ENCODE results near the gene XIRP1.
"Not testable (repeated sequence)": the region's sequence is repeated elsewhere in the genome, so short reads cannot be mapped to it uniquely, and the experiment has no call there.

Gene XIRP1, protein sequence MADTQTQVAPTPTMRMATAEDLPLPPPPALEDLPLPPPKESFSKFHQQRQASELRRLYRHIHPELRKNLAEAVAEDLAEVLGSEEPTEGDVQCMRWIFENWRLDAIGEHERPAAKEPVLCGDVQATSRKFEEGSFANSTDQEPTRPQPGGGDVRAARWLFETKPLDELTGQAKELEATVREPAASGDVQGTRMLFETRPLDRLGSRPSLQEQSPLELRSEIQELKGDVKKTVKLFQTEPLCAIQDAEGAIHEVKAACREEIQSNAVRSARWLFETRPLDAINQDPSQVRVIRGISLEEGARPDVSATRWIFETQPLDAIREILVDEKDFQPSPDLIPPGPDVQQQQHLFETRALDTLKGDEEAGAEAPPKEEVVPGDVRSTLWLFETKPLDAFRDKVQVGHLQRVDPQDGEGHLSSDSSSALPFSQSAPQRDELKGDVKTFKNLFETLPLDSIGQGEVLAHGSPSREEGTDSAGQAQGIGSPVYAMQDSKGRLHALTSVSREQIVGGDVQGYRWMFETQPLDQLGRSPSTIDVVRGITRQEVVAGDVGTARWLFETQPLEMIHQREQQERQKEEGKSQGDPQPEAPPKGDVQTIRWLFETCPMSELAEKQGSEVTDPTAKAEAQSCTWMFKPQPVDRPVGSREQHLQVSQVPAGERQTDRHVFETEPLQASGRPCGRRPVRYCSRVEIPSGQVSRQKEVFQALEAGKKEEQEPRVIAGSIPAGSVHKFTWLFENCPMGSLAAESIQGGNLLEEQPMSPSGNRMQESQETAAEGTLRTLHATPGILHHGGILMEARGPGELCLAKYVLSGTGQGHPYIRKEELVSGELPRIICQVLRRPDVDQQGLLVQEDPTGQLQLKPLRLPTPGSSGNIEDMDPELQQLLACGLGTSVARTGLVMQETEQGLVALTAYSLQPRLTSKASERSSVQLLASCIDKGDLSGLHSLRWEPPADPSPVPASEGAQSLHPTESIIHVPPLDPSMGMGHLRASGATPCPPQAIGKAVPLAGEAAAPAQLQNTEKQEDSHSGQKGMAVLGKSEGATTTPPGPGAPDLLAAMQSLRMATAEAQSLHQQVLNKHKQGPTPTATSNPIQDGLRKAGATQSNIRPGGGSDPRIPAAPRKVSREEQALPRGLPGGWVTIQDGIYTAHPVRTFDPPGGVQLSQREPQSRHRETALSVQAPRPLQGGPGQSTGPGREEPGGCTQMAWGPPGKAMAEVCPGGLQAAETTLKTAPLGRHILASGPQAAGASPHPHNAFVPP (N-terminal part only)

DNA sequence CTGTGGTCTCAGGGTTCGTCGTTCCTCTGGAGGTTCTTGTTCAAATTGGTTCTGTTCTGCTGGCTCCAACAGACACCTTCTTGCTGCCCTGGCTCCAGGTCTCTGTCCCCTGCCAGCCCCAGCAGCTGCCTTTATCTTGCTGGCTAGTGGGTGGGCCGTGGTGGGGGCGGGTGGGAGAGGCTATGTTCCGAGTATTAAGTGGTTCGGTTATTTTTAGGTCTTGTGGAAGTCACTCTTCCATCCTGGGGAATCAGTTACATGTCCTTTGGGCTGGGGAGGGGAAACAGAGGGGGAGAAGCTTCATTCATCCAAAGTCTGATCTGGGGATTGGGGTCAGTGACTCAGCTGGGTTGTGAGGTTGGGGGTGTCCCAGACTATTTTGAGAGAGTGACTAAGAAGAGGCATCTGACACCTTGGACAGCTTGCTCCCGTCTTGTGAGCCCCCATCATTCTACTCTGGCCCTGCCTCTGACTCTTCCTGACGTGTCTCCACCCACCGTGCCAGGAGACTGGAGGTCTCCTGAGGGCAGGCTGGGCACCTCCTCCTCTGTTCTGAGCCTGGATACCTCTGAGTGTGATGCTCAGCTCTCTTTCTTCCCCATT lies at the start of gene XIRP1:
Gene XIRP1 (minus strand): TSS at position 106 of the 603 bp plus-strand sequence. CDS start 3,150 bp downstream, outside the sequence.
- DNase-seq: no peak

GRCh38 chr3:39241561-39241960 lies 49.2 kb upstream of the XIRP1 start:
- no peak for DNase-seq

DNA sequence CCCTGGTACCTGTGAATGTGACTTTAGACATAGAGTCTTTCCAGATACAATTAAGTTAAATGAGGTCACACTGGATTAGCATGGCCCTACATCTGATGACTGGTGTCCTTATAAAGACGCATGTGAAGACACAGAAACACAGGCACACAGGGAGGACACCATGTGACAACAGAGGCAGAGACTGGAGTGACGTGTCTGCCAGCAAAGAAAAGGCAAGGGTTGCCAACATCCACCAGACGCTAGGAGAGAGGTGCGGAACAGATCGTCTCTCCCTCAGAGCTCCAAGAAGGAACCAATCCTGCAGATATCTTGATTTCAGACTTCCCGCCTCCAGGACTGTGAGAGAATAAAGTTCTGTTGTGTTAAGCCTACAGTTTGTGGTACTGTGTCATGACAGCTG lies 44.6 kb upstream of the XIRP1 start:
- DNase-seq: no peak

- no peak for DNase-seq
Measured at GRCh38 chr3:39234651-39235050, 42.3 kb upstream of the XIRP1 start.

GRCh38 chr3:39232859-39233258 lies 40.5 kb upstream of the XIRP1 start:
- DNase-seq: no peak

DNA sequence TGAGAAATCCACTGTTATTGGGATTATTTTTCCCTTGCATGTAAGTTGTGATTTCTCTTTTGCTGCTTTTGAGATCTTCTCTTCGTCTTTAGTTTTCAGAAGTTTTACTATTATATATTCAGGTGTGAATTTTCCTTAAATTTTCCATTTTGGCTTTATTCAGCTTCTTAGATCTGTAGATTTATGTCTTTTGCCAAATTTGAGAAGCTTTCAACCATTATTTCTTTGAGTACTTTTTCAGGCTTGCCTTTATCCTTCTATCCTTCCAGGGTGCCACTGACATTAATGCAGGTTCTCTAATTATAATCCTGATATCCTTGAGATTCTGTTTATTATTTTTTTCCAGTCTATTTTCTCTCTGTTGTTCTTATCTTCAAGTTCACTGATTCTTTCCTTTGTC lies 38.1 kb upstream of the XIRP1 start:
- DNase-seq: no peak

- no peak for DNase-seq
Measured at GRCh38 chr3:39228496-39228895, 36.1 kb upstream of the XIRP1 start.

DNA sequence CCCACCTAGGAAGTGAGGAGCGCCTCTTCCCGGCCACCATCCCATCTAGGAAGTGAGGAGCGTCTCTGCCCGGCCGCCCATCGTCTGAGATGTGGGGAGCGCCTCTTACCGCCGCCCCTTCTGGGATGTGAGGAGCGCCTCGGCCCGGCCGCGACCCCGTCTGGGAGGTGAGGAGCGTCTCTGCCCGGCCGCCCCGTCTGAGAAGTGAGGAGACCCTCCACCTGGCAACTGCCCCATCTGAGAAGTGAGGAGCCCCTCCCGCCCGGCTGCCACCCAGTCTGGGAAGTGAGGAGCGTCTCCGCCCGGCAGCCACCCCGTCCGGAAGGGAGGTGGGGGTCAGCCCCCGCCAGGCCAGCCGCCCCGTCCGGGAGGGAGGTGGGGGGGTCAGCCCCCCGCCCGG lies 35.2 kb upstream of the XIRP1 start:
- DNase-seq: not testable (repeated sequence)

GRCh38 chr3:39226106-39226741 lies 33.8 kb upstream of the XIRP1 start:
- no peak for DNase-seq

GRCh38 chr3:39224288-39224687 lies 31.9 kb upstream of the XIRP1 start:
- no peak for DNase-seq

DNA sequence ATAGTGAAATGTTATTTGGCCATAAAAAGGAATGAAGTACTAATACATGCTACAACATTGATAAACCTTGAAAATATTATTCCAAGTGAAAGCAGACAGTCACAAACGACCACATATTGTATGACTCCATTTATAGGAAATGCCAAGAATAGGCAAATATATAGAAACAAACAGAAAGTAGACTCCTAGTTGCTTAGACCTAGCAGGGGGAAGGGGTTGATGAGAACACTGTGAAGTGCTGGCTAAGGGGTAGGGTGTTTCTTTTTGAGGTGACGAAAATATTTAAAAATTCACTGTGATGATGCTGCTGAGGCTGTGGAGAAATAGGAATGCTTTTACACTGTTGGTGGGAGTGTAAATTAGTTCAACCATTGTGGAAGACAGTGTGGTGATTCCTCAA lies 30.5 kb upstream of the XIRP1 start:
- no peak for DNase-seq

DNA sequence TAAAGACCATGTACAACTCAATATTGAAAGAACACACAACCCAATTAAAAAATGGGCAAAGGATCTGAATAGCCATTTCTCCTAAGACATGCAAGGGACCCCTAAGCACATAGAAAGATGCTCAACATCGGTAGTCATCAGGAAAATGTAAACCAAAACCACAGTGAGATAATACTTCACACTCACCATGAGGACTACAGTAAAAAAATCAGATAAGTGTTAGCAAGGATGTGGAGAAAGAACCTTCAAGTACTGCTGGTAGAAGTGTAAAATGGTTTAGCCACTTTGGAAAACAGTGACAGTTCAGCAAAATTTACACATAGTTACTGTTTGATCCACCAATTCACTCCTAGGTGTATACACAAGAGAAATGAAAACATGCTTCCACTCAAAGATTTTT lies 30.1 kb upstream of the XIRP1 start:
- DNase-seq: no peak

- DNase-seq: no peak
Measured at GRCh38 chr3:39221141-39221530, 28.7 kb upstream of the XIRP1 start.

- no peak for DNase-seq
Measured at GRCh38 chr3:39220407-39221140, 28.2 kb upstream of the XIRP1 start.

GRCh38 chr3:39219702-39220101 lies 27.3 kb upstream of the XIRP1 start:
- DNase-seq: no peak

DNA sequence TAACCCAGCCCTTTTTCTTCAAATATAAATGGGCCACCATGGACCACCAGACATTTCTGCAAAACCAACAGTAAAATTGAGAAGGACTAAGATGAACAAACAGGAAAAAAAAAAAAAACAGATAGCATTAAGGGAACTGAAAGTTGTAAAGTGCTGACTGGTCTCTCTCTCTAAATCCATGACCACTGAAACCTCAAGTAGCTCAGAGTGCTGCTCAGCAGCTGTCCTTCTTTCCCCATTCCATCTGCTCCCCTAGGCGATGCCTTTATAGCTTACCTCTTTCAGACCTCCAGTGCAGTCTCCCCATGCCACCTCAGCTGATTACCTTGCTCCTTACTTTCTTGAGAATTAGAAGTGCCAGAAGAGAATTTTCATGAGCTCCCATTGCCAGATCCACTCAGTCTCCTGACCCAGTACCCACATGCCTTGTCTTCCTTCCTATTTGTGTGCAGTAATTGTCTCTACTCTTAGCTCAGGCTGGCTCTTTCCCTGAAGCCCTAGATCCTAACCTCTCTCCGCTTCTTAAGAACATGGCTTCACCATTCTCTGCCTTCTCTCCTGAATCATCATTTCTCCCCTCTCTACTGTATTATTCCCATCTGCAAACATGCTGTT lies 23.9 kb upstream of the XIRP1 start:
- no peak for DNase-seq

- DNase-seq: no peak
Measured at GRCh38 chr3:39213613-39214012, 21.2 kb upstream of the XIRP1 start.

DNA sequence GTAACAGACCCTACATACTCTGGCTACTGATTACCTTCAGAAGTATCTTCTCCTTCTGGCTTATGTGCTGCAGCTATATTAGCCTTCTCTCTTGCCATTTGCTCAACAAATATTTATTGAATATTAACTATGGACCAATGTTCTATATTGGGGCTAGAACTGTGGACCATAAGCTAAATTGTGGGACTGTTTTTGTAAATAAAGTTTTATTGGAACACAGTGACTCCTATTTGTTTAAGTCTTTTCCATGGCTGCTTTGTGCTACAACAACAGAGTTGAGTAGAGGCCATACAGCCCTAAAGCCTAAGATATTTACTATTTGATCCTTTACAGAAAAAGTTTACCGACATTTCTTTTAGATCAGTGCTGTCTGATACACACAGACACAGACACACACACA lies 20.3 kb upstream of the XIRP1 start:
- no peak for DNase-seq

GRCh38 chr3:39211332-39212130 lies 19.1 kb upstream of the XIRP1 start:
- DNase-seq: no peak

DNA sequence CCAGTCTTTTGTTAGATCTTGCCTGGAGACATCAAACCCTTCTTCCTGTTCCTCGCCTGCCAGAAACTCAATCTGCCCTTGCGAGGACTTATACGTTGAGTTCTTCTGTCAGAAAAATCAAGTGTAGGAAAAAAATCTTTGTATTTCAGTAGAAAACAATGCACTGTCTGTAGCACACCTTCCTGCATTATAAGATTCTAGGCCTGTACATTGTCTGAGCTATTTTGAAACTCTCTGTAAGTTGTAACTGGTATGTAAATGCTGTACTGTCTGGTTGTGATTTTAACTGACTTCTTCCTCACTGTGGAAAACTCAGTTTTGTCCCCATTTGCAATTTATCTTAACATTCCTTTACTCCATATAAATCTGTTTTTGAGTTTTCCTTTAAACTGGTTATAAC lies 17.7 kb upstream of the XIRP1 start:
- no peak for DNase-seq

All from NCI-H2227 treated with DMSO at 0.1 percent for 48 hours (cell line).